Mucosa of descending colon (tissue), 3 donors: Measurements from ENCODE around the gene SLAMF1. TPM values are rescaled to one million over a fixed set of nuclear protein-coding genes. Genes with fewer than 3 reads are reported as not detected.
"Not testable (repeated sequence)": the region's sequence is repeated elsewhere in the genome, so short reads cannot be mapped to it uniquely, and the experiment has no call there.

Experiments
- ATAC-seq: fragments of 200-7000 bp; cut with Tn5 transposase; one replicate; pipeline ENCODE4 v1.9.1; 2020; ENCODE audit warnings: mild to moderate bottlenecking, moderate library complexity
- DNase-seq, 3 donors: peaks; one replicate each; pipeline ENCODE4 v3.0.0-alpha.2; 2020
- H3K36me3 ChIP-seq: fragments of 200-600 bp; one replicate; pipeline ENCODE4 v1.8.0; 2021; ENCODE audit warnings: low read depth, mild to moderate bottlenecking
- H3K4me1 ChIP-seq: fragments of 200-600 bp; one replicate; pipeline ENCODE4 v1.8.0; 2021; ENCODE audit warnings: low read depth, mild to moderate bottlenecking
- H3K4me3 ChIP-seq: fragments of 200-600 bp; one replicate; pipeline ENCODE4 v1.8.0; 2021; ENCODE audit warnings: mild to moderate bottlenecking
- H3K9me3 ChIP-seq: fragments of 200-600 bp; one replicate; pipeline ENCODE4 v1.8.0; 2021; ENCODE audit warnings: mild to moderate bottlenecking
- CTCF ChIP-seq: fragments of 200-600 bp; IDR thresholded peaks from one replicate; pipeline ENCODE4 v1.8.0; 2022; ENCODE audit warnings: antibody characterized with exemption, mild to moderate bottlenecking
- intact Hi-C, 2 donors: fragments of 100-400 bp; cut with DNase I in 1 of 2; cut with micrococcal nuclease in 1 of 2; formaldehyde crosslinking; loops; one replicate each; pipeline versions ENCODE4 v1.11.0 to v1.11.1; 2022; cut with DNase I, micrococcal nuclease
- total RNA-seq, 3 donors: library from RNA; stranded (reverse); fragmentation: NEBNext Ultra II Directional in 2 of 3; extraction: Animal tissue kit (Norgen Biotek cat#: 25700) in 2 of 3; gene quantifications; one replicate each; pipeline versions ENCODE4 v1.2.1 to v1.2.4, GENCODE V29; 2021 to 2023
- donor health status: DM: no; HTN: no; CAD: no; lungs with moderate emphysema.
- donor health status: DM: no; HTN: no; CAD: no.
- donor health status: DM: no; HTN: yes; CAD: no.

The SLAMF1 gene
- total RNA-seq, 3 donors from 2014 or later: 1.1 to 2.2 (median 1.6) TPM

- DNase-seq (no peak), ATAC-seq (no peak)
- no peak for TF ChIP-seq CTCF
- intact Hi-C loops: no loop called here
- Histone ChIP-seq H3K36me3 (no peaks in the 10 kb centered on the region), H3K4me1 (no peaks in the 10 kb centered on the region), H3K4me3 (no peak overlapping the region), H3K9me3 (no peaks in the 10 kb centered on the region)
Measured at GRCh38 chr1:160656737-160657136, 9.9 kb upstream of the SLAMF1 start.

GRCh38 chr1:160653620-160654016, 6.8 kb upstream of the SLAMF1 start:
- no peak for TF ChIP-seq CTCF
- intact Hi-C loops: no loop called here
- H3K9me3 ChIP-seq: no peaks in the 10 kb centered on the region
- H3K4me1 ChIP-seq: no peaks in the 10 kb centered on the region
- no peak for DNase-seq
- H3K4me3 ChIP-seq: no peak overlapping the region
- ATAC-seq: peak; percentile 22
- H3K36me3 ChIP-seq: no peaks in the 10 kb centered on the region

- no peak for ATAC-seq
- no peak for TF ChIP-seq CTCF
- intact Hi-C loops: no loop called here
- Histone ChIP-seq H3K4me3 (no peak overlapping the region), H3K9me3 (no peaks in the 10 kb centered on the region), H3K36me3 (no peaks in the 10 kb centered on the region), H3K4me1 (no peaks in the 10 kb centered on the region)
- peak in 1 of 3 donors; percentile 24 for DNase-seq
Measured at GRCh38 chr1:160652924-160653619, 6.2 kb upstream of the SLAMF1 start.

GRCh38 chr1:160652065-160652641, 5.3 kb upstream of the SLAMF1 start:
- not testable (repeated sequence) for DNase-seq

GRCh38 chr1:160651433-160652064, 4.7 kb upstream of the SLAMF1 start:
- H3K4me1 ChIP-seq: no peaks in the 10 kb centered on the region
- intact Hi-C loops: no loop called here
- DNase-seq (no peak), ATAC-seq (peak; percentile 43)
- no peak overlapping the region for H3K4me3 ChIP-seq
- no peak for TF ChIP-seq CTCF
- no peaks in the 10 kb centered on the region for H3K9me3 ChIP-seq
- H3K36me3 ChIP-seq: no peaks in the 10 kb centered on the region

More at GRCh38 chr1:160652065-160652641, 5.3 kb upstream of the SLAMF1 start:
- H3K4me1 ChIP-seq, H3K9me3 ChIP-seq, H3K36me3 ChIP-seq, ATAC-seq, H3K4me3 ChIP-seq, intact Hi-C loops: not testable (repeated sequence)

- intact Hi-C loops: no loop called here
- Histone ChIP-seq H3K4me3 (no peak overlapping the region), H3K9me3 (no peaks in the 10 kb centered on the region), H3K36me3 (no peaks in the 10 kb centered on the region), H3K4me1 (no peaks in the 10 kb centered on the region)
- ATAC-seq: peak; percentile 13
- DNase-seq: no peak
- TF ChIP-seq CTCF: no peak
Measured at GRCh38 chr1:160647329-160647720, 481 bp upstream of the SLAMF1 start.
